WTC11 (cell line): Measurements from ENCODE around the gene LAMA2. TPM values are rescaled to one million over a fixed set of nuclear protein-coding genes. Genes with fewer than 3 reads are reported as not detected.

Experiments used
- ATAC-seq: fragments of 200-7000 bp; cut with Tn5 transposase; 2 replicates; pipeline ENCODE4 v1.10.0; 2021; ENCODE audit warnings: mild to moderate bottlenecking, moderate library complexity
- CTCF ChIA-PET: fragments of 300-600 bp; sonication (Branson Sonifier 250); formaldehyde crosslinking; loops from one replicate; lab custom pipeline; 2021; ENCODE audit warnings: antibody characterized with exemption; lab: Charles Lee
- POLR2A ChIA-PET: fragments of 350-600 bp; sonication (Branson Sonifier 250); formaldehyde crosslinking; loops from one replicate; lab custom pipeline; 2021; ENCODE audit warnings: antibody characterized with exemption; lab: Charles Lee
- DNase-seq: peaks from one replicate; pipeline ENCODE4 v3.0.0; 2021; ENCODE audit warnings: low spot score
- H3K27ac Mint-ChIP-seq: 2 replicates; pipeline ENCODE4 v1.8.0; 2021; ENCODE audit warnings: mixed read lengths
- H3K27me3 Mint-ChIP-seq: 2 replicates; pipeline ENCODE4 v1.8.0; 2021; ENCODE audit warnings: low read depth, mild to moderate bottlenecking, moderate library complexity, mixed read lengths
- H3K36me3 Mint-ChIP-seq: 2 replicates; pipeline ENCODE4 v1.8.0; 2021; ENCODE audit warnings: mixed read lengths
- H3K4me1 Mint-ChIP-seq: 2 replicates; pipeline ENCODE4 v1.8.0; 2022; ENCODE audit warnings: mixed read lengths
- H3K4me3 Mint-ChIP-seq: 2 replicates; pipeline ENCODE4 v1.8.0; 2021; ENCODE audit warnings: mild to moderate bottlenecking, moderate library complexity, mixed read lengths
- H3K9me3 Mint-ChIP-seq: 2 replicates; pipeline ENCODE4 v1.8.0; 2021; ENCODE audit warnings: mixed read lengths
- ATF6 ChIP-seq: sonication (generic); formaldehyde crosslinking; IDR thresholded peaks from 2 replicates; pipeline ENCODE4 v1.8.1; 2023; ENCODE audit warnings: mild to moderate bottlenecking, missing genetic modification reagents
- CBFB ChIP-seq: sonication (generic); formaldehyde crosslinking; IDR thresholded peaks from 2 replicates; pipeline ENCODE4 v1.8.1; 2022; ENCODE audit warnings: mild to moderate bottlenecking, low read depth, missing genetic modification reagents
- CDX4 ChIP-seq: fragments of 250-450 bp; sonication (Bioruptor Pico); IDR thresholded peaks from 2 replicates; pipeline ENCODE4 v1.9.0; 2021; ENCODE audit warnings: moderate library complexity, mild to moderate bottlenecking, inconsistent platforms, borderline replicate concordance
- CREM ChIP-seq: sonication (generic); formaldehyde crosslinking; IDR thresholded peaks from 2 replicates; pipeline ENCODE4 v1.8.1; 2022; ENCODE audit warnings: mild to moderate bottlenecking, missing genetic modification reagents, moderate library complexity
- CTCF ChIP-seq: fragments of 200-600 bp; IDR thresholded peaks from 2 replicates; pipeline ENCODE4 v1.8.0; 2022; ENCODE audit warnings: antibody characterized with exemption
- ESRRA ChIP-seq: sonication (generic); formaldehyde crosslinking; IDR thresholded peaks from 2 replicates; pipeline ENCODE4 v1.8.1; 2022; ENCODE audit warnings: mild to moderate bottlenecking, missing genetic modification reagents, borderline replicate concordance
- FOXJ3 ChIP-seq: sonication (generic); formaldehyde crosslinking; IDR thresholded peaks from 2 replicates; pipeline ENCODE4 v1.9.0; 2021; ENCODE audit warnings: missing genetic modification reagents, mild to moderate bottlenecking, borderline replicate concordance
- IRF1 ChIP-seq: sonication (generic); formaldehyde crosslinking; IDR thresholded peaks from 2 replicates; pipeline ENCODE4 v1.8.0; 2023; ENCODE audit warnings: missing genetic modification reagents
- JAZF1 ChIP-seq: fragments of 250-450 bp; sonication (Bioruptor Pico); IDR thresholded peaks from 2 replicates; pipeline ENCODE4 v1.9.0; 2021; ENCODE audit warnings: moderate library complexity, mild to moderate bottlenecking, inconsistent platforms
- MYBL2 ChIP-seq: sonication (generic); formaldehyde crosslinking; IDR thresholded peaks from 2 replicates; pipeline ENCODE4 v1.8.1; 2023; ENCODE audit warnings: mild to moderate bottlenecking, moderate library complexity, missing genetic modification reagents
- NFATC4 ChIP-seq: fragments of 250-450 bp; sonication (Bioruptor Pico); IDR thresholded peaks from 2 replicates; pipeline ENCODE4 v1.9.0; 2021; ENCODE audit warnings: mild to moderate bottlenecking
- NFE2L1 ChIP-seq: sonication (generic); formaldehyde crosslinking; IDR thresholded peaks from 2 replicates; pipeline ENCODE4 v1.8.1; 2023; ENCODE audit warnings: missing genetic modification reagents
- NR1H2 ChIP-seq: sonication (generic); formaldehyde crosslinking; IDR thresholded peaks from 2 replicates; pipeline ENCODE4 v1.9.0; 2021; ENCODE audit warnings: mild to moderate bottlenecking, moderate library complexity, missing genetic modification reagents
- PRRX2 ChIP-seq: fragments of 250-450 bp; sonication (Bioruptor Pico); IDR thresholded peaks from 2 replicates; pipeline ENCODE4 v1.8.0; 2021; ENCODE audit warnings: mild to moderate bottlenecking
- SMAD3 ChIP-seq: sonication (generic); formaldehyde crosslinking; IDR thresholded peaks from 2 replicates; pipeline ENCODE4 v1.8.0; 2022; ENCODE audit warnings: missing genetic modification reagents, mild to moderate bottlenecking, borderline replicate concordance
- ZBTB21 ChIP-seq: sonication (generic); formaldehyde crosslinking; IDR thresholded peaks from 2 replicates; pipeline ENCODE4 v1.8.1; 2023; ENCODE audit warnings: mild to moderate bottlenecking, missing genetic modification reagents, borderline replicate concordance
- ZBTB43 ChIP-seq: sonication (generic); formaldehyde crosslinking; IDR thresholded peaks from 2 replicates; pipeline ENCODE4 v1.8.1; 2023; ENCODE audit warnings: mild to moderate bottlenecking, missing genetic modification reagents
- ZNF263 ChIP-seq: sonication (generic); formaldehyde crosslinking; IDR thresholded peaks from 2 replicates; pipeline ENCODE4 v1.8.1; 2022; ENCODE audit warnings: low read depth, mild to moderate bottlenecking, moderate library complexity, missing genetic modification reagents
- ZNF281 ChIP-seq: sonication (generic); formaldehyde crosslinking; IDR thresholded peaks from 2 replicates; pipeline ENCODE4 v1.8.0; 2023; ENCODE audit warnings: mild to moderate bottlenecking, missing genetic modification reagents
- ZNF416 ChIP-seq: fragments of 250-450 bp; sonication (Bioruptor Pico); IDR thresholded peaks from 2 replicates; pipeline ENCODE4 v1.9.0; 2021; ENCODE audit warnings: mild to moderate bottlenecking, inconsistent platforms
- ZNF671 ChIP-seq: fragments of 250-450 bp; sonication (Bioruptor Pico); IDR thresholded peaks from 2 replicates; pipeline ENCODE4 v1.8.0; 2021; ENCODE audit warnings: mild to moderate bottlenecking
- total RNA-seq: library from RNA; stranded (reverse); gene quantifications from 3 replicates; pipeline ENCODE4 v1.2.3, GENCODE V29; 2021

Gene LAMA2
- total RNA-seq, 1 experiment from 2014 or later: 6.6 TPM

GRCh38 chr6:129481706-129482105, 598.8 kb downstream of the LAMA2 start:
- Mint-ChIP-seq H3K4me3 (no peak overlapping the region), H3K27ac (no peak overlapping the region)

GRCh38 chr6:129485746-129486145, 602.8 kb downstream of the LAMA2 start:
- POLR2A ChIA-PET: no interaction called here
- peaks cover 5% of the 10 kb centered on the region for H3K4me1 Mint-ChIP-seq
- CTCF ChIA-PET: interaction anchor here (1.1 to 1.9 kb wide), 4 partner anchors 14 to 290 kb away, joined by 3 to 5 read pairs (median 4); no protein-coding TSS in a partner anchor
- no peak for TF ChIP-seq IRF1 (CRISPR knock-in tag)
- no peak for TF ChIP-seq ESRRA
- no peak for TF ChIP-seq NR1H2 (CRISPR knock-in tag)
- TF ChIP-seq NFE2L1: no peak
- no peak for TF ChIP-seq CTCF
- TF ChIP-seq ZNF671 (CRISPR knock-in tag): no peak
- TF ChIP-seq JAZF1 (CRISPR knock-in tag): no peak
- no peak for TF ChIP-seq ZBTB43
- no peak for TF ChIP-seq ZNF263 (CRISPR knock-in tag)
- no peak for TF ChIP-seq CDX4 (CRISPR knock-in tag)
- TF ChIP-seq ATF6 (CRISPR knock-in tag): no peak
- no peak for TF ChIP-seq PRRX2
- no peak for TF ChIP-seq ZNF416
- TF ChIP-seq ZNF281: no peak
- TF ChIP-seq, all 79 proteins: peak for 0
- Mint-ChIP-seq H3K27ac (no peak overlapping the region), H3K9me3 (no peaks in the 10 kb centered on the region), H3K27me3 (no peaks in the 10 kb centered on the region), H3K4me3 (no peak overlapping the region), H3K36me3 (no peaks in the 10 kb centered on the region)
- DNase-seq: no peak
- ATAC-seq: no peak

More at GRCh38 chr6:129481706-129482105, 598.8 kb downstream of the LAMA2 start:
- Mint-ChIP-seq H3K36me3 (no peaks in the 10 kb centered on the region), H3K4me1 (no peaks in the 10 kb centered on the region), H3K9me3 (no peaks in the 10 kb centered on the region), H3K27me3 (no peaks in the 10 kb centered on the region)
- POLR2A ChIA-PET: no interaction called here
- TF ChIP-seq CREM (no peak), FOXJ3 (CRISPR knock-in tag) (no peak), CBFB (no peak), ATF6 (CRISPR knock-in tag) (no peak), NFATC4 (no peak), ZBTB21 (CRISPR knock-in tag) (no peak), SMAD3 (CRISPR knock-in tag) (no peak), MYBL2 (CRISPR knock-in tag) (no peak)
- DNase-seq (no peak), ATAC-seq (no peak)
- CTCF ChIA-PET: no interaction called here
